PFSK-1 (cell line): ENCODE results near the gene NUP62.

Experiments used
- FOXP2 ChIP-seq: optimal IDR thresholded peaks from 2 replicates; pipeline ENCODE3; 2011; ENCODE audit warnings: borderline replicate concordance, control low read depth, inconsistent platforms; ENCODE audit not compliant: insufficient read depth; ENCODE audit errors: extremely low read length, extremely low read depth
- POLR2AphosphoS5 ChIP-seq: IDR thresholded peaks from 2 replicates; pipeline ENCODE4 v1.6.1; 2012; ENCODE audit warnings: low read depth, mild to moderate bottlenecking, control low read depth, low read length, moderate library complexity
- SIN3A ChIP-seq: IDR thresholded peaks from 2 replicates; pipeline ENCODE4 v1.6.1; 2012; ENCODE audit warnings: mild to moderate bottlenecking, low read length, moderate library complexity, borderline replicate concordance; ENCODE audit not compliant: insufficient read depth
- TAF1 ChIP-seq: IDR thresholded peaks from 2 replicates; pipeline ENCODE4 v1.6.1; 2012; ENCODE audit warnings: low read length, control low read depth, borderline replicate concordance; ENCODE audit not compliant: insufficient read depth
- TF ChIP-seq, protein P1 (sequence below), 2 experiments: IDR thresholded peaks; 2 replicates each; pipeline versions ENCODE4 v1.6.1 to v1.8.0; 2011 to 2012; ENCODE audit warnings: low read depth in 2 of 2, low read length in 2 of 2, control low read depth in 1 of 2, inconsistent platforms in 1 of 2, mild to moderate bottlenecking in 1 of 2, moderate library complexity in 1 of 2; ENCODE audit not compliant: insufficient read depth in 1 of 2

The NUP62 gene

DNA sequence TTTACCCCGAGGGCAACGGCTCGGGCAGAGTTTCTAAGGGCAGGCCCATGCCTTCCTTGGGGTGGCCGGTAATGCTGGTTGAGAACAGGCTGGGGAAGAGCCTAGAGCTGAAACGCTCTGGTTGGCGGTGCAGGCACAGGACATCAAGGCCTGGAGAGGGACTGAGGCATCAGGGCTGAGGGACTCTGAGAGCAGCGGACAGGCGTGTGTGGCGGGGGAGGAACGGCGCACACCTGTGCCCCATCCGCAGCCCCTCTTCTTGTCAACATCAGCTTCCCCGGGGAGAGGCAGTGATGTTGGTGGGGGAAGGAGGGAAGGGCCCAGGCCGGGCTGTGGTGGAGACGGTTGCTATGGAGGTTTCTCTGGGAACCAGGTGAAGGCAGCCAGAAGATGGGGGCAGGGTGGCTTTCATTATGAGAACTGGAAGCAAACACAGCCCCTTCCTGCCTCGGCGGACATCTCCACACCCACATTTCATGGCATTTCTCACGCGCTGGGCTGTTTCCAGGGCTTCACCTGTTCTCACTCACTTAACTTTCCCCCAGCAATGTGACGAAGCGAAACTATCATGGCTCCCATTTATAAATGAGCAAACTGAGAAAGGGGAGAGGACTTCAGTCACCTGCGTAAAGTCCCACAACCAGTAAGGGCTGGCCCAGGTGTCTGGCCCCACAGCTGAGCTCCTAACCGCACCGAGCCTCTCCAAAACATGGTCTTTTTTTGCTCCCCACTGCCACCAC, 8.5 kb downstream of the NUP62 start:
- no peak for TF ChIP-seq POLR2AphosphoS5
- no peak for TF ChIP-seq TAF1
- TF ChIP-seq, protein P1, sequence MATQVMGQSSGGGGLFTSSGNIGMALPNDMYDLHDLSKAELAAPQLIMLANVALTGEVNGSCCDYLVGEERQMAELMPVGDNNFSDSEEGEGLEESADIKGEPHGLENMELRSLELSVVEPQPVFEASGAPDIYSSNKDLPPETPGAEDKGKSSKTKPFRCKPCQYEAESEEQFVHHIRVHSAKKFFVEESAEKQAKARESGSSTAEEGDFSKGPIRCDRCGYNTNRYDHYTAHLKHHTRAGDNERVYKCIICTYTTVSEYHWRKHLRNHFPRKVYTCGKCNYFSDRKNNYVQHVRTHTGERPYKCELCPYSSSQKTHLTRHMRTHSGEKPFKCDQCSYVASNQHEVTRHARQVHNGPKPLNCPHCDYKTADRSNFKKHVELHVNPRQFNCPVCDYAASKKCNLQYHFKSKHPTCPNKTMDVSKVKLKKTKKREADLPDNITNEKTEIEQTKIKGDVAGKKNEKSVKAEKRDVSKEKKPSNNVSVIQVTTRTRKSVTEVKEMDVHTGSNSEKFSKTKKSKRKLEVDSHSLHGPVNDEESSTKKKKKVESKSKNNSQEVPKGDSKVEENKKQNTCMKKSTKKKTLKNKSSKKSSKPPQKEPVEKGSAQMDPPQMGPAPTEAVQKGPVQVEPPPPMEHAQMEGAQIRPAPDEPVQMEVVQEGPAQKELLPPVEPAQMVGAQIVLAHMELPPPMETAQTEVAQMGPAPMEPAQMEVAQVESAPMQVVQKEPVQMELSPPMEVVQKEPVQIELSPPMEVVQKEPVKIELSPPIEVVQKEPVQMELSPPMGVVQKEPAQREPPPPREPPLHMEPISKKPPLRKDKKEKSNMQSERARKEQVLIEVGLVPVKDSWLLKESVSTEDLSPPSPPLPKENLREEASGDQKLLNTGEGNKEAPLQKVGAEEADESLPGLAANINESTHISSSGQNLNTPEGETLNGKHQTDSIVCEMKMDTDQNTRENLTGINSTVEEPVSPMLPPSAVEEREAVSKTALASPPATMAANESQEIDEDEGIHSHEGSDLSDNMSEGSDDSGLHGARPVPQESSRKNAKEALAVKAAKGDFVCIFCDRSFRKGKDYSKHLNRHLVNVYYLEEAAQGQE (IDR thresholded peaks at IDR 0.05; ENCODE audit: insufficient read depth in 1 of 2, low read depth in 2 of 2, low read length in 2 of 2): no peak
- no peak for TF ChIP-seq FOXP2

DNA sequence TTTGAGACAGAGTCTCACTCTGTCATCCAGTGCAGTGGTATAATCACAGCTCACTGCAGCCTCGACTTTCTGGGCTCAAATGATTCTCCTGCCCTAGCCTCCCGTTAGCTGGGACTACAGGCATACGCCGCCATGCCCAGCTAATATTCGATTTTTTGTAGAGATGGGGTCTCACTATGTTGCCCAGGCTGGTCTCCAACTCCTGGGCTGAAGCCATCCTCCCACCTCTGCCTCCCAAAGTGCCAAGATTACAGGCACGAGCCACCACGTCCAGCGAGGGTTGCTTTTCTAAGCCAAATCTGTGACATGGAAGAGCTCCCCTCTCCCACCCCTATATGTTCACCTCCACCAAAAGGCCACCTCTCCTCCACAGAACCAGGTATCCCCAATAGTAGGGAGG, 11.2 kb downstream of the NUP62 start:
- TF ChIP-seq TAF1: no peak
- no peak for TF ChIP-seq SIN3A
- TF ChIP-seq POLR2AphosphoS5: no peak
- TF ChIP-seq, protein P1 (IDR thresholded peaks at IDR 0.05; ENCODE audit: insufficient read depth in 1 of 2, low read depth in 2 of 2, low read length in 2 of 2): no peak
- TF ChIP-seq FOXP2: no peak

DNA sequence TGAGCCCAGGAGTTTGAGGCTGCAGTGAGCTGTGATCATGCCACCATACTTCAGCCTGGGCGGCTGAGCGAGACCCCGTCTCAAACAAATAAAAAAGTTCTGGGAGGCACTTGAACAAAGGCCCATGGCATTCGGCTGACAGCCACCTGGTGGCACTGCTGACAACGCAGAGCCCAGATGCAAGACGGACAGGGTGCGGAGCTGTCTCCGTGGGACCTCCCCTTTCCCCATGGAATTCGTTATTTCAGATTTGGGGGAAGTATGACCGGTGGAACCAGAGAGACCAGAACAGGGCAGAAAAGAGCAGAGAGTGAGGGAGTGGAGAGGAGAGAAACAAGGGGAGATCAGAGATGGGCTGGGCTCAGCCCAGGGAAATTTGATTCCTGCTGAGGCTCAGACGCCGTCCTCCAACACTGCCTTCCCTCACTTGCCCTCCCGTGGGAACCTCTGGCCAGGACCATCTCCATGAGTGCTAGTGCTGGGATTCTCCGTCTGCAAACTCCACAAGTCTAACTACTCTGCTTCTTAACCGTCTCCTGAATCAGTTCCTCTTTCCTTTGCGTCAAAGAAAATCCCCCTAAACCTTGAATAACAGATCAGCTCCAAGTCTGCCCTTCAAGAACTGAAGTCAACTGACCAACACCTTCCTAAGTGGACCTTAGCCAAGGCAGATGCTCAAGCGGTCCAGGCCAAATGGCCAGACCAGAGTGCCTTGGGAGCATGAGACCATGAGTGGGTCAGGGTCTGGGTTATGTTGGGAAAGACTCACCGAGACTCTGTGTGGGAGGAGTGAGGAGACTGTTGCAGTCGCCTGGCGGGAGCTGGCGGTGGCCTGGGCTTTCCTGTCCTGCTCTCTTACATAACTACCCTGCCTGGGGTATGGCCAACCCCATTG, 12.2 kb downstream of the NUP62 start:
- TF ChIP-seq, protein P1 (IDR thresholded peaks at IDR 0.05; ENCODE audit: insufficient read depth in 1 of 2, low read depth in 2 of 2, low read length in 2 of 2): no peak
- TF ChIP-seq POLR2AphosphoS5: 0 out of 2 replicates have a peak, but pooled peaks have one; percentile 14

DNA sequence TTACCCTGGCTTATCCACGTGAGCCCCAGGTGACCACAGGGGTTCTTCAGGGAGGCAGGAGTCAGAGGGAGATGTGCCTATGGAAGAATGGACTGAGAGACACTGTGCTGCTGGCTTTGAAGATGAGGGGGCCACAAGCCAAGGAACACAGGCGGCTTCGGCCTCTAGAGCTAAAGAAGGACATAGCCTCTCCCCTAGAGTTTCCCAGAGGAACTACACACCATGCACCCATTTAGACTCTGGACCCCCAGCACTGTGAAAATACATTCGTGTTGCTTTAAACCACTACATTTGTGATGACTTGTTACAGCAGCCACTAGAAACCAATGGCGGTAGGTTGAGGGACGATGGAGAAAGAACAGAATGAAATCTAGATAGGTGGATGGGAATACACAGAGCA, 14.0 kb downstream of the NUP62 start:
- TF ChIP-seq POLR2AphosphoS5: no peak
- no peak for TF ChIP-seq SIN3A
- TF ChIP-seq TAF1: no peak
- no peak for TF ChIP-seq FOXP2
- TF ChIP-seq, protein P1 (IDR thresholded peaks at IDR 0.05; ENCODE audit: insufficient read depth in 1 of 2, low read depth in 2 of 2, low read length in 2 of 2): no peak
